Smooth muscle cell (in vitro differentiated cells): ENCODE data around the gene MRPL1. TPM values are rescaled to one million over a fixed set of nuclear protein-coding genes. Genes with fewer than 3 reads are reported as not detected.
"Not testable (repeated sequence)": the region's sequence is repeated elsewhere in the genome, so short reads cannot be mapped to it uniquely, and the experiment has no call there.

Source experiments
- DNase-seq: peaks from one replicate; lab custom pipeline; 2025; ENCODE audit not compliant: unreplicated experiment; lab: John Stamatoyannopoulos, UW
- H2AFZ ChIP-seq: fragments of 200-600 bp; sonication (generic); 2 replicates; pipeline ENCODE4 v1.6.0; 2016; ENCODE audit warnings: antibody characterized with exemption, low read depth, mild to moderate bottlenecking
- H3F3A ChIP-seq: fragments of 200-600 bp; sonication (generic); 2 replicates; pipeline ENCODE4 v1.6.0; 2017; ENCODE audit warnings: antibody characterized with exemption, low read depth
- H3K27ac ChIP-seq: fragments of 200-600 bp; sonication (generic); 2 replicates; pipeline ENCODE4 v1.5.1; 2016; ENCODE audit warnings: low read depth, mild to moderate bottlenecking
- H3K27me3 ChIP-seq: fragments of 200-600 bp; sonication (generic); 2 replicates; pipeline ENCODE4 v1.6.1; 2016; ENCODE audit warnings: low read depth, mild to moderate bottlenecking
- H3K36me3 ChIP-seq: fragments of 200-600 bp; sonication (generic); 2 replicates; pipeline ENCODE4 v1.5.1; 2016; ENCODE audit warnings: low read depth
- H3K4me1 ChIP-seq: fragments of 200-600 bp; sonication (generic); 2 replicates; pipeline ENCODE4 v1.5.1; 2016; ENCODE audit warnings: low read depth
- H3K4me2 ChIP-seq: fragments of 200-600 bp; sonication (generic); 2 replicates; pipeline ENCODE4 v1.6.0; 2016; ENCODE audit warnings: mild to moderate bottlenecking
- H3K4me3 ChIP-seq: fragments of 200-600 bp; sonication (generic); 2 replicates; pipeline ENCODE4 v1.5.1; 2016; ENCODE audit warnings: mild to moderate bottlenecking
- H3K79me2 ChIP-seq: fragments of 200-600 bp; sonication (generic); 2 replicates; pipeline ENCODE4 v1.6.0; 2016; ENCODE audit warnings: low read depth, mild to moderate bottlenecking
- H3K9ac ChIP-seq: fragments of 200-600 bp; sonication (generic); 2 replicates; pipeline ENCODE4 v1.6.0; 2016; ENCODE audit warnings: low read depth
- H3K9me3 ChIP-seq: fragments of 200-600 bp; sonication (generic); replicated peaks from 2 replicates; pipeline ENCODE4 v1.5.1; 2016; ENCODE audit warnings: low read depth
- H4K20me1 ChIP-seq: fragments of 200-600 bp; sonication (generic); 2 replicates; pipeline ENCODE4 v1.6.0; 2016; ENCODE audit warnings: low read depth
- CTCF ChIP-seq: fragments of 200-600 bp; sonication (generic); IDR thresholded peaks from 2 replicates; pipeline ENCODE4 v1.5.1; 2017; ENCODE audit warnings: borderline replicate concordance, mild to moderate bottlenecking, antibody characterized with exemption; ENCODE audit not compliant: insufficient read depth, poor library complexity, severe bottlenecking
- WGBS: methylation state at CpG from one replicate; pipeline ENCODE4 v1.1.7; 2016; ENCODE audit warnings: low lambda C conversion rate; 5-methylcytosine and 5-hydroxymethylcytosine counted together
- polyA plus RNA-seq: library from polyadenylated mRNA; unstranded; fragments of >200 nt; fragmentation: Nextera tagmentation; extraction: Ambion mirVana; gene quantifications from 2 replicates; pipeline ENCODE4 v1.2.1, GENCODE V29; 2016
- total RNA-seq: library from RNA; depleted of rRNA; stranded (reverse); fragments of >200 nt; gene quantifications from 2 replicates; pipeline ENCODE4 v1.2.3, GENCODE V29; 2014

MRPL1 gene
- total and polyA plus RNA-seq, 2 experiments from 2014 or later = 20.2 to 31.6 TPM

GRCh38 chr4:77982900-77983540 is 120.4 kb downstream of the MRPL1 start:
- WGBS = 80% methylated on average over 6 of the region's 6 CpGs
- not testable (repeated sequence) for H4K20me1 ChIP-seq

GRCh38 chr4:77983612-77984311 is 121.1 kb downstream of the MRPL1 start:
- H3K4me2 ChIP-seq, H3K4me1 ChIP-seq: not testable (repeated sequence)
- over 99% methylated on average over 20 of the region's 44 CpGs for WGBS

More at GRCh38 chr4:77982900-77983540, 120.4 kb downstream of the MRPL1 start:
- H3K4me2 ChIP-seq, H2AFZ ChIP-seq, H3K27ac ChIP-seq, H3F3A ChIP-seq, H3K36me3 ChIP-seq, DNase-seq, H3K27me3 ChIP-seq, H3K9ac ChIP-seq, H3K79me2 ChIP-seq, H3K4me1 ChIP-seq, H3K9me3 ChIP-seq, H3K4me3 ChIP-seq: not testable (repeated sequence)

GRCh38 chr4:77989968-77990367 is 127.3 kb downstream of the MRPL1 start:
- TF ChIP-seq CTCF = no peak
- DNase-seq = no peak
- Histone ChIP-seq H3K27me3 (no peaks in the 10 kb centered on the region), H3K4me1 (peaks cover 7% of the 10 kb centered on the region), H2AFZ (no peak overlapping the region), H3F3A (no peaks in the 10 kb centered on the region), H3K4me3 (no peak overlapping the region), H3K4me2 (no peak overlapping the region), H3K9ac (no peak overlapping the region), H3K79me2 (no peaks in the 10 kb centered on the region), H4K20me1 (no peaks in the 10 kb centered on the region), H3K36me3 (no peaks in the 10 kb centered on the region), H3K27ac (no peak overlapping the region), H3K9me3 (no peaks in the 10 kb centered on the region)

More at GRCh38 chr4:77983612-77984311, 121.1 kb downstream of the MRPL1 start:
- H3K27me3 ChIP-seq, H3K27ac ChIP-seq, H3K36me3 ChIP-seq, H3K9me3 ChIP-seq, H3K9ac ChIP-seq, H3K79me2 ChIP-seq, H3K4me3 ChIP-seq, H2AFZ ChIP-seq, H3F3A ChIP-seq, DNase-seq, H4K20me1 ChIP-seq: not testable (repeated sequence)

GRCh38 chr4:77990456-77990855 is 127.8 kb downstream of the MRPL1 start:
- no peak overlapping the region for H3K27ac ChIP-seq
- no peak overlapping the region for H2AFZ ChIP-seq
- no peak overlapping the region for H3K4me2 ChIP-seq
- H4K20me1 ChIP-seq = no peaks in the 10 kb centered on the region
- H3F3A ChIP-seq = no peaks in the 10 kb centered on the region
- H3K4me3 ChIP-seq = no peak overlapping the region
- no peaks in the 10 kb centered on the region for H3K36me3 ChIP-seq
- H3K27me3 ChIP-seq = no peaks in the 10 kb centered on the region
- TF ChIP-seq CTCF = no peak
- no peaks in the 10 kb centered on the region for H3K79me2 ChIP-seq
- no peak overlapping the region for H3K9ac ChIP-seq
- no peak for DNase-seq
- no peaks in the 10 kb centered on the region for H3K9me3 ChIP-seq
- H3K4me1 ChIP-seq = peaks cover 7% of the 10 kb centered on the region
